ENCODE measurements around the gene EDC3. TPM values are rescaled to one million over a fixed set of nuclear protein-coding genes. Genes with fewer than 3 reads are reported as not detected.

Gene EDC3
- total and polyA plus RNA-seq, 2 experiments from 2014 or later, result 13.8 to 26.5 TPM

DNA sequence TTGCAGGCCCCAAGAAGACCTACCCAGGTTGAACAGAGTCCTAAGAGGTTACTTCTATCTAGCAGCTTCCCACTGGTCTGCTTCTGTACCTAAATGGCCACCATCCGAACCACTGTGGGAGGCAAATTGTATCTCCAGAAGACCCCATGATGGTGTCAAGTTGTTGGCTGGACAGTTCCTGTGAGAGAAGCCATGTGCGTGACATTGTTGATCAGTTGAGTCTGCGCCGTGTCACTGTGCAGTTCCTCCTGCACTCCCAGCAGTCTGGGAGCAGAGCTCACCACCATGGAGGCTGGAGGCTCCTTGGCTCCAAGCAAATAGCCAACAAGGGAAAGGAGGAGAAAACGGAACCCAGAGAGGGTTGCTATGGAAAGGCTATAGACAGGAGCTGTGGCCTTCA, 37.0 kb upstream of the EDC3 start:
- Histone ChIP-seq H3K27me3 (ENCODE audit: insufficient read depth) (peaks cover 3% of the 10 kb centered on the region), H3K27ac (ENCODE audit: low read depth) (no peak overlapping the region)

More for the DNA sequence above, 37.0 kb upstream of the EDC3 start:
- Mint-ChIP-seq H3K27ac (no peak overlapping the region), H3K4me3 (no peak overlapping the region), H3K27me3 (ENCODE audit: insufficient read depth, low read depth, poor library complexity) (peaks cover 22% of the 10 kb centered on the region), H3K9me3 (peaks cover 3% of the 10 kb centered on the region; the same call in 1 of the 3 replicates), H3K36me3 (ENCODE audit: low read depth) (no peaks in the 10 kb centered on the region; the same call in 2 of the 3 replicates), H3K4me1 (no peaks in the 10 kb centered on the region)
- Histone ChIP-seq H2AFZ (no peak overlapping the region), H3K36me3 (ENCODE audit: insufficient read depth) (no peaks in the 10 kb centered on the region), H3K4me1 (ENCODE audit: insufficient read depth) (no peaks in the 10 kb centered on the region), H3K4me2 (no peak overlapping the region), H4K20me1 (replicated peaks; ENCODE audit: insufficient read depth) (no peaks in the 10 kb centered on the region), H3K79me2 (replicated peaks; ENCODE audit: insufficient read depth) (no peaks in the 10 kb centered on the region), H3K9me2 (ENCODE audit: insufficient read depth) (no peaks in the 10 kb centered on the region; the same call in 1 of the 2 replicates), H3F3A (replicated peaks; ENCODE audit: low read depth) (no peaks in the 10 kb centered on the region), H3K4me3 (no peak overlapping the region)
- DNase-seq (ENCODE audit: low spot score) (no peak), ATAC-seq (no peak)
- TF ChIP-seq ZNF331 (CRISPR knock-in tag; IDR thresholded peaks at IDR 0.05; ENCODE audit: low read depth) (no peak), EZH2phosphoT487 (IDR thresholded peaks at IDR 0.05; ENCODE audit: unreplicated experiment) (no peak), ETS1 (IDR thresholded peaks at IDR 0.05) (no peak), STAT1 (IDR thresholded peaks at IDR 0.05; ENCODE audit: unreplicated experiment) (no peak)
- TF ChIP-seq, protein P1, sequence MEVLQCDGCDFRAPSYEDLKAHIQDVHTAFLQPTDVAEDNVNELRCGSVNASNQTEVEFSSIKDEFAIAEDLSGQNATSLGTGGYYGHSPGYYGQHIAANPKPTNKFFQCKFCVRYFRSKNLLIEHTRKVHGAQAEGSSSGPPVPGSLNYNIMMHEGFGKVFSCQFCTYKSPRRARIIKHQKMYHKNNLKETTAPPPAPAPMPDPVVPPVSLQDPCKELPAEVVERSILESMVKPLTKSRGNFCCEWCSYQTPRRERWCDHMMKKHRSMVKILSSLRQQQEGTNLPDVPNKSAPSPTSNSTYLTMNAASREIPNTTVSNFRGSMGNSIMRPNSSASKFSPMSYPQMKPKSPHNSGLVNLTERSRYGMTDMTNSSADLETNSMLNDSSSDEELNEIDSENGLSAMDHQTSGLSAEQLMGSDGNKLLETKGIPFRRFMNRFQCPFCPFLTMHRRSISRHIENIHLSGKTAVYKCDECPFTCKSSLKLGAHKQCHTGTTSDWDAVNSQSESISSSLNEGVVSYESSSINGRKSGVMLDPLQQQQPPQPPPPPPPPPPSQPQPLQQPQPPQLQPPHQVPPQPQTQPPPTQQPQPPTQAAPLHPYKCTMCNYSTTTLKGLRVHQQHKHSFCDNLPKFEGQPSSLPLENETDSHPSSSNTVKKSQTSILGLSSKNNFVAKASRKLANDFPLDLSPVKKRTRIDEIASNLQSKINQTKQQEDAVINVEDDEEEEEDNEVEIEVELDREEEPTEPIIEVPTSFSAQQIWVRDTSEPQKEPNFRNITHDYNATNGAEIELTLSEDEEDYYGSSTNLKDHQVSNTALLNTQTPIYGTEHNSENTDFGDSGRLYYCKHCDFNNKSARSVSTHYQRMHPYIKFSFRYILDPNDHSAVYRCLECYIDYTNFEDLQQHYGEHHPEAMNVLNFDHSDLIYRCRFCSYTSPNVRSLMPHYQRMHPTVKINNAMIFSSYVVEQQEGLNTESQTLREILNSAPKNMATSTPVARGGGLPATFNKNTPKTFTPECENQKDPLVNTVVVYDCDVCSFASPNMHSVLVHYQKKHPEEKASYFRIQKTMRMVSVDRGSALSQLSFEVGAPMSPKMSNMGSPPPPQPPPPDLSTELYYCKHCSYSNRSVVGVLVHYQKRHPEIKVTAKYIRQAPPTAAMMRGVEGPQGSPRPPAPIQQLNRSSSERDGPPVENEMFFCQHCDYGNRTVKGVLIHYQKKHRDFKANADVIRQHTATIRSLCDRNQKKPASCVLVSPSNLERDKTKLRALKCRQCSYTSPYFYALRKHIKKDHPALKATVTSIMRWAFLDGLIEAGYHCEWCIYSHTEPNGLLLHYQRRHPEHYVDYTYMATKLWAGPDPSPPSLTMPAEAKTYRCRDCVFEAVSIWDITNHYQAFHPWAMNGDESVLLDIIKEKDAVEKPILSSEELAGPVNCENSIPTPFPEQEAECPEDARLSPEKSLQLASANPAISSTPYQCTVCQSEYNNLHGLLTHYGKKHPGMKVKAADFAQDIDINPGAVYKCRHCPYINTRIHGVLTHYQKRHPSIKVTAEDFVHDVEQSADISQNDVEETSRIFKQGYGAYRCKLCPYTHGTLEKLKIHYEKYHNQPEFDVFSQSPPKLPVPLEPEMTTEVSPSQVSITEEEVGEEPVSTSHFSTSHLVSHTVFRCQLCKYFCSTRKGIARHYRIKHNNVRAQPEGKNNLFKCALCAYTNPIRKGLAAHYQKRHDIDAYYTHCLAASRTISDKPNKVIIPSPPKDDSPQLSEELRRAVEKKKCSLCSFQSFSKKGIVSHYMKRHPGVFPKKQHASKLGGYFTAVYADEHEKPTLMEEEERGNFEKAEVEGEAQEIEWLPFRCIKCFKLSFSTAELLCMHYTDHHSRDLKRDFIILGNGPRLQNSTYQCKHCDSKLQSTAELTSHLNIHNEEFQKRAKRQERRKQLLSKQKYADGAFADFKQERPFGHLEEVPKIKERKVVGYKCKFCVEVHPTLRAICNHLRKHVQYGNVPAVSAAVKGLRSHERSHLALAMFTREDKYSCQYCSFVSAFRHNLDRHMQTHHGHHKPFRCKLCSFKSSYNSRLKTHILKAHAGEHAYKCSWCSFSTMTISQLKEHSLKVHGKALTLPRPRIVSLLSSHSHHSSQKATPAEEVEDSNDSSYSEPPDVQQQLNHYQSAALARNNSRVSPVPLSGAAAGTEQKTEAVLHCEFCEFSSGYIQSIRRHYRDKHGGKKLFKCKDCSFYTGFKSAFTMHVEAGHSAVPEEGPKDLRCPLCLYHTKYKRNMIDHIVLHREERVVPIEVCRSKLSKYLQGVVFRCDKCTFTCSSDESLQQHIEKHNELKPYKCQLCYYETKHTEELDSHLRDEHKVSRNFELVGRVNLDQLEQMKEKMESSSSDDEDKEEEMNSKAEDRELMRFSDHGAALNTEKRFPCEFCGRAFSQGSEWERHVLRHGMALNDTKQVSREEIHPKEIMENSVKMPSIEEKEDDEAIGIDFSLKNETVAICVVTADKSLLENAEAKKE (CRISPR knock-in tag; IDR thresholded peaks at IDR 0.05), result no peak

Data from GM23338 (cell line).